Measurements from ENCODE around the gene LRRC32.

DNA sequence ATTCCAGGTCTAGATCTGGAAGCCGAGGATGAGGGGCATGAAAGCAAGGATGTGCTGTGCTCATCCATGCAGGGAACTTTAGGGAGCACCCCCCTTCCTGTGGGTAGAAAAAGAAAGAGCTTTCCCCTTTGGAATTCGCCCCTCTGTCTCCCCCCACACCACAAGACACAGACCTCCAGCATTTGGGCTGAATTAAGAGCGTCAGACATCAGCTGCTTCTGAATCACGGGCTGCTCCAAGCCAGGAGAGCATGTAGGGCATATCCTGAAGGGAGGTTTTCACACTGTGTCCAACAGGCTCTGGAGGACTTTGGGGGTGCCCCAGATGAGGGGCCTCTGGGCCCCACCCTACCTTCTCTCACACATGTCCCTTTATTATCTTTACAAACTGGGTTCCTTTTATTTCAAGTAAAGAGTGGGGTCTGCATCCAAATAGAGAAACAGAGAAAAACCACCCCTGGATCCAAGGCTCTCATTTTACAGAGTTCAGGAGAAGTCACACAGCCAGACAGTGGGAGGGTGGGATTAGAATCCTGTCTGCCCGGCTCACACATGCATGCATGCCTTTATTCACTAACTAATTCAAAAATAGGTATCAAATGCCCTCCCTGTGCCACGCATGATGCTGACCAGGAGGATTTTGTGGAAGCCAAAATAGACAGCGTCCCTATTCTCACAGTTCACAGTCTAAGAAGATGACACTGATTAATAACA lies 52.8 kb downstream of the LRRC32 start:
- TF ChIP-seq POLR2A (IDR thresholded peaks at IDR 0.05) (no peak), CTCF (IDR thresholded peaks at IDR 0.05) (no peak), POLR2AphosphoS5 (IDR thresholded peaks at IDR 0.05) (no peak)

All from stomach (tissue), 4 donors.